Gastrocnemius medialis (tissue), 4 donors: ENCODE results near the gene ERC1. TPM values are rescaled to one million over a fixed set of nuclear protein-coding genes. Genes with fewer than 3 reads are reported as not detected.

ENCODE experiments used
- ATAC-seq, 2 donors: fragments of 150-250 bp; one replicate each; pipeline ENCODE4 v1.9.1; 2016
- DNase-seq, 2 donors: peaks; one replicate each; pipeline ENCODE4 v3.0.0-alpha.2; 2019
- H3K27ac ChIP-seq, 4 donors: fragments of 200-600 bp; sonication (generic); 1 replicate in 1 of 4; 2 replicates in 3 of 4; pipeline ENCODE4 v1.5.1; 2016 to 2018; ENCODE audit warnings: mild to moderate bottlenecking in 2 of 4, moderate library complexity in 1 of 4
- H3K27me3 ChIP-seq, 3 donors: fragments of 200-600 bp; sonication (generic) in 2 of 3; 1 replicate in 1 of 3; 2 replicates in 2 of 3; pipeline versions ENCODE4 v1.5.1 to v1.6.0; 2016 to 2019; ENCODE audit warnings: mild to moderate bottlenecking in 1 of 3, moderate library complexity in 1 of 3
- H3K36me3 ChIP-seq, 2 donors: fragments of 200-600 bp; sonication (generic) in 1 of 2; one replicate each; pipeline ENCODE4 v1.5.1; 2017 to 2018
- H3K4me1 ChIP-seq, 2 donors: fragments of 200-600 bp; sonication (generic) in 1 of 2; one replicate each; pipeline ENCODE4 v1.5.1; 2016 to 2017; ENCODE audit warnings: mild to moderate bottlenecking in 2 of 2
- H3K4me3 ChIP-seq, 4 donors: fragments of 200-600 bp; sonication (generic) in 3 of 4; 1 replicate in 1 of 4; 2 replicates in 3 of 4; pipeline ENCODE4 v1.5.1; 2016 to 2019; ENCODE audit warnings: mild to moderate bottlenecking in 2 of 4
- H3K9me3 ChIP-seq, 3 donors: fragments of 200-600 bp; sonication (generic) in 2 of 3; 1 replicate in 1 of 3; 2 replicates in 2 of 3; pipeline ENCODE4 v1.5.1; 2016 to 2019
- CTCF ChIP-seq, 5 experiments: fragments of 450-650 bp in 3 of 5; fragments of 200-600 bp in 2 of 5; sonication (generic) in 2 of 5; IDR thresholded peaks in 4 of 5; conservative IDR thresholded peaks in 1 of 5; 1 replicate in 4 of 5; 2 replicates in 1 of 5; pipeline ENCODE4 v1.5.1; 2016 to 2019; ENCODE audit warnings: antibody characterized with exemption in 5 of 5, mild to moderate bottlenecking in 3 of 5, moderate library complexity in 3 of 5
- POLR2A ChIP-seq, 2 donors: fragments of 450-650 bp; IDR thresholded peaks; one replicate each; pipeline ENCODE4 v1.6.1; 2017; ENCODE audit warnings: antibody characterized with exemption in 2 of 2, mild to moderate bottlenecking in 2 of 2, moderate library complexity in 2 of 2
- in situ Hi-C, 4 donors: fragments of 200-750 bp; cut with MboI; loops; one replicate each; pipeline versions ENCODE4 v1.15.0 to v1.8.0; 2017; ENCODE audit warnings: low sequenced_read_pairs in 4 of 4
- intact Hi-C: fragments of 100-400 bp; cut with DNase I; formaldehyde crosslinking; loops from one replicate; pipeline ENCODE4 v1.15.1; 2023; ENCODE audit warnings: low total_unique reads
- total RNA-seq, 4 donors: library from RNA; depleted of rRNA; stranded (reverse); fragments of >200 nt; gene quantifications; one replicate each; pipeline versions ENCODE4 v1.1.0 to v1.2.3, GENCODE V29; 2016

Gene ERC1
- 10 to 100 TPM; 20.3 to 39.1 (median 23.5) TPM for total RNA-seq

GRCh38 chr12:990661-991349 lies at the start of gene ERC1:
Gene ERC1 (plus strand): TSS chr12:991223. CDS start chr12:1027904, 36,681 bp downstream.
- H3K27me3 ChIP-seq: no peaks in the 10 kb centered on the region
- peak within 1 kb of the TSS; percentile 97 to 100 (median 99) for H3K27ac ChIP-seq
- H3K9me3 ChIP-seq: no peaks in the 10 kb centered on the region
- DNase-seq (peak; percentile 86 to 88), ATAC-seq (peak; percentile 83 to 87)
- in situ Hi-C loops (loop anchor here in 2 of 4 donors (25.0 kb wide), 1 partner anchor 596 kb away; the partner anchor contains the start of gene FBXL14 (in 2 of the 2)), intact Hi-C loops (loop anchor here (2.0 to 5.0 kb wide), 3 partner anchors 42 to 238 kb away; partner anchors contain the start of genes RAD52 and WNK1)
- peaks cover 30 to 35% of the 10 kb centered on the region in 2 donors for H3K4me1 ChIP-seq
- TF ChIP-seq CTCF (IDR thresholded peaks at IDR 0.05 in 4 of 5, conservative IDR thresholded peaks at IDR 0.05 in 1 of 5): peak in 2 of 5 experiments; percentile 13 to 25
- peak; percentile 77 to 92 for TF ChIP-seq POLR2A (IDR thresholded peaks at IDR 0.05)
- peaks cover 0 to 5% of the 10 kb centered on the region in 2 donors for H3K36me3 ChIP-seq
- peak within 1 kb of the TSS; percentile 76 to 96 (median 90) for H3K4me3 ChIP-seq

- TF ChIP-seq POLR2A (IDR thresholded peaks at IDR 0.05) (no peak), CTCF (IDR thresholded peaks at IDR 0.05 in 4 of 5, conservative IDR thresholded peaks at IDR 0.05 in 1 of 5) (no peak)
- in situ Hi-C loops (no loop called here), intact Hi-C loops (loop anchor here (10.0 kb wide), 1 partner anchor 662 kb away; no protein-coding TSS in a partner anchor)
- Histone ChIP-seq H3K27me3 (no peaks in the 10 kb centered on the region), H3K36me3 (peaks cover 0 to 5% of the 10 kb centered on the region in 2 donors), H3K4me3 (peak overlapping the region in 1 of 4 donors; percentile 6), H3K4me1 (peaks cover 35% of the 10 kb centered on the region in 2 donors), H3K9me3 (no peaks in the 10 kb centered on the region), H3K27ac (peak overlapping the region; percentile 78 to 97 (median 83))
- DNase-seq: peak; percentile 55 to 75
- ATAC-seq: peak; percentile 99
Measured at GRCh38 chr12:943051-943450, 48.0 kb upstream of the ERC1 start.

- TF ChIP-seq POLR2A (IDR thresholded peaks at IDR 0.05): no peak
- no peak for TF ChIP-seq CTCF (IDR thresholded peaks at IDR 0.05 in 4 of 5, conservative IDR thresholded peaks at IDR 0.05 in 1 of 5)
- intact Hi-C loops: loop anchor here (10.0 kb wide), 1 partner anchor 661 kb away; no protein-coding TSS in a partner anchor
Measured at GRCh38 chr12:944211-944610, 46.8 kb upstream of the ERC1 start.

GRCh38 chr12:946212-946611 lies 44.8 kb upstream of the ERC1 start:
- Histone ChIP-seq H3K27ac (peak overlapping the region in 3 of 4 donors; percentile 41 to 97 (median 41)), H3K36me3 (no peaks in the 10 kb centered on the region), H3K4me3 (no peak overlapping the region), H3K4me1 (peaks cover 39 to 46% of the 10 kb centered on the region in 2 donors), H3K27me3 (no peaks in the 10 kb centered on the region), H3K9me3 (no peaks in the 10 kb centered on the region)
- DNase-seq (no peak), ATAC-seq (no peak)
- TF ChIP-seq POLR2A (IDR thresholded peaks at IDR 0.05) (no peak), CTCF (IDR thresholded peaks at IDR 0.05 in 4 of 5, conservative IDR thresholded peaks at IDR 0.05 in 1 of 5) (no peak)
- in situ Hi-C loops (loop anchor here in 1 of 4 donors (5.0 kb wide), 1 partner anchor 124 kb away; no protein-coding TSS in a partner anchor), intact Hi-C loops (loop anchor here (10.0 kb wide), 1 partner anchor 659 kb away; no protein-coding TSS in a partner anchor)

More at GRCh38 chr12:944211-944610, 46.8 kb upstream of the ERC1 start:
- Histone ChIP-seq H3K36me3 (peaks cover 0 to 5% of the 10 kb centered on the region in 2 donors), H3K27me3 (no peaks in the 10 kb centered on the region), H3K9me3 (no peaks in the 10 kb centered on the region), H3K4me1 (peaks cover 39 to 46% of the 10 kb centered on the region in 2 donors), H3K27ac (peak overlapping the region; percentile 78 to 97 (median 83)), H3K4me3 (no peak overlapping the region)
- in situ Hi-C loops: no loop called here
- ATAC-seq: no peak
- no peak for DNase-seq
